ENCODE data around the gene SASS6. TPM values are rescaled to one million over a fixed set of nuclear protein-coding genes. Genes with fewer than 3 reads are reported as not detected.

SASS6 gene
- total RNA-seq, 6 experiments from 2014 or later, result 0.84 to 2.4 (median 1.2) TPM

GRCh38 chr1:100147875-100148274 lies 15.1 kb upstream of the SASS6 start:
- intact Hi-C loops (cut with DNase I), result no loop called here

GRCh38 chr1:100146958-100147357 lies 14.2 kb upstream of the SASS6 start:
- no peaks in the 10 kb centered on the region for H3K4me1 ChIP-seq
- ATAC-seq (no peak), DNase-seq (no peak)
- no peak overlapping the region for H3K27ac ChIP-seq
- no peak for TF ChIP-seq CTCF (IDR thresholded peaks at IDR 0.05)
- TF ChIP-seq POLR2A (IDR thresholded peaks at IDR 0.05), result no peak
- WGBS (ENCODE audit: insufficient coverage, low coverage, low lambda C conversion rate, missing lambda C conversion rate), result 100% methylated on average over 1 of the region's 1 CpG
- H3K4me3 ChIP-seq, result no peak overlapping the region
- no peaks in the 10 kb centered on the region for H3K9me3 ChIP-seq
- intact Hi-C loops (cut with DNase I), result no loop called here
- no peaks in the 10 kb centered on the region for H3K27me3 ChIP-seq
- H3K36me3 ChIP-seq, result peaks cover 0 to 65% (median 24%) of the 10 kb centered on the region in 4 donors

More at GRCh38 chr1:100147875-100148274, 15.1 kb upstream of the SASS6 start:
- no peaks in the 10 kb centered on the region for H3K9me3 ChIP-seq
- H3K4me3 ChIP-seq, result no peak overlapping the region
- no peaks in the 10 kb centered on the region for H3K4me1 ChIP-seq
- no peak overlapping the region for H3K27ac ChIP-seq
- no peaks in the 10 kb centered on the region for H3K27me3 ChIP-seq
- no peak for ATAC-seq
- H3K36me3 ChIP-seq, result peaks cover 0 to 64% (median 22%) of the 10 kb centered on the region in 4 donors
- 92% methylated on average over 4 of the region's 4 CpGs for WGBS (ENCODE audit: insufficient coverage, low coverage, low lambda C conversion rate, missing lambda C conversion rate)
- TF ChIP-seq POLR2A (IDR thresholded peaks at IDR 0.05) (no peak), CTCF (IDR thresholded peaks at IDR 0.05) (no peak)
- DNase-seq, result no peak

GRCh38 chr1:100145116-100145515 lies 12.4 kb upstream of the SASS6 start:
- no peak for ATAC-seq
- WGBS (ENCODE audit: insufficient coverage, low coverage, low lambda C conversion rate, missing lambda C conversion rate), result 96% methylated on average over 3 of the region's 3 CpGs
- intact Hi-C loops (cut with DNase I), result no loop called here

GRCh38 chr1:100142343-100142742 lies 9.6 kb upstream of the SASS6 start:
- Histone ChIP-seq H3K4me1 (no peaks in the 10 kb centered on the region), H3K27me3 (no peaks in the 10 kb centered on the region), H3K9me3 (no peaks in the 10 kb centered on the region), H3K27ac (no peak overlapping the region), H3K36me3 (peaks cover 0 to 86% (median 49%) of the 10 kb centered on the region in 4 donors), H3K4me3 (no peak overlapping the region)
- intact Hi-C loops (cut with DNase I), result no loop called here
- no peak for DNase-seq
- TF ChIP-seq POLR2A (IDR thresholded peaks at IDR 0.05) (no peak), CTCF (IDR thresholded peaks at IDR 0.05) (no peak)
- 86% methylated on average over 2 of the region's 3 CpGs for WGBS (ENCODE audit: insufficient coverage, low coverage, low lambda C conversion rate, missing lambda C conversion rate)
- ATAC-seq, result no peak

More at GRCh38 chr1:100145116-100145515, 12.4 kb upstream of the SASS6 start:
- Histone ChIP-seq H3K4me1 (no peaks in the 10 kb centered on the region), H3K36me3 (peaks cover 0 to 83% (median 36%) of the 10 kb centered on the region in 4 donors), H3K9me3 (no peaks in the 10 kb centered on the region), H3K4me3 (no peak overlapping the region), H3K27ac (no peak overlapping the region), H3K27me3 (no peaks in the 10 kb centered on the region)
- no peak for TF ChIP-seq POLR2A (IDR thresholded peaks at IDR 0.05)
- TF ChIP-seq CTCF (IDR thresholded peaks at IDR 0.05), result no peak
- no peak for DNase-seq

GRCh38 chr1:100141192-100141591 lies 8.5 kb upstream of the SASS6 start:
- no peak for DNase-seq
- intact Hi-C loops (cut with DNase I), result no loop called here
- Histone ChIP-seq H3K27ac (no peak overlapping the region), H3K36me3 (peaks cover 0 to 81% (median 45%) of the 10 kb centered on the region in 4 donors), H3K4me1 (no peaks in the 10 kb centered on the region), H3K27me3 (no peaks in the 10 kb centered on the region), H3K4me3 (no peak overlapping the region), H3K9me3 (no peaks in the 10 kb centered on the region)
- ATAC-seq, result no peak
- 77% methylated on average over 4 of the region's 4 CpGs for WGBS (ENCODE audit: insufficient coverage, low coverage, low lambda C conversion rate, missing lambda C conversion rate)
- no peak for TF ChIP-seq CTCF (IDR thresholded peaks at IDR 0.05)
- TF ChIP-seq POLR2A (IDR thresholded peaks at IDR 0.05), result no peak

Measured in right lobe of liver (tissue), 6 donors.